Activated CD4-positive, CD25-positive, alpha-beta regulatory T cell treated with anti-CD3 and anti-CD28 coated beads, Interleukin-2, amount 50 U/mL, for 16 hours (primary cell): ENCODE results near the gene SV2C.
"Not testable (repeated sequence)": the region's sequence is repeated elsewhere in the genome, so short reads cannot be mapped to it uniquely, and the experiment has no call there.

Experiments
- DNase-seq: peaks from one replicate; pipeline ENCODE4 v3.0.0-alpha.2; 2020; ENCODE audit warnings: low read depth, low spot score

The SV2C gene

DNA sequence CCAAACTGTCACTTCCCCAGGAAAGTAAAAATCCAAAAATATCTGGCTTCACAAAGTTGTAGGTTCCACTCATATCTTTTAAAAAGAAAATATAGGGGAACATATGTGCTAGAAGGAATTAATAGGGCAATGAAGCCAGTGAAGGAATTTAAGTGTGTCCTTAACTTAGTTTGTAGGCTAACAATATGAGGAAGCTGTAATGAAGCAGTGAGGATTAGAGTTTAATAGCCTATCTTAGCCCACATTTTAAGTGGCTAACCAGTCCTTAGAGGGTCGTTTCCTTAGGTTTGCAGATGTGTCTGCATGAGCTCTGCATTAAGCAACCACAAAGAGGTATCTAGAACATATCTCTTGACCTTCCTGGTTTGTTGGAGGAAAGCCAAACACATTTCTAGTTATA lies 218.7 kb downstream of the SV2C start:
- not testable (repeated sequence) for DNase-seq

DNA sequence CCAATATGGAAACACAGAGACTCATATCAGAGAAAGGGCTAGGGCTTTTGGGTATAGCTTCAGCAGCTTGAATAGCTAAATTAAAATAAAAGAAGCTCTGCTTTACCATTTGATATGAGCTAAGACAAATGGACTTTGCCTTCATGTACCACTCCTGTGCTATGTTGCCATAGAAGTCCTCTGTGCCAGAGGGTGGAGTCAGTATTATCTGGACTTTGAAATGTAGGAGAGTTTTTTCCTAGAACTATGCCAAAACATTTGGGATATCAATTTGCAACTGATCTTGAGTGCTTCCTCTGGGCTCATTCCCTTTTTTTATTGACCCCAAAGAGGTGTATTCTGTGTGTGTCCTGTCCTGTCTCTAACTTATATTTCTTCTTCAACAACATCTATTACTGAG lies 219.5 kb downstream of the SV2C start:
- not testable (repeated sequence) for DNase-seq

DNA sequence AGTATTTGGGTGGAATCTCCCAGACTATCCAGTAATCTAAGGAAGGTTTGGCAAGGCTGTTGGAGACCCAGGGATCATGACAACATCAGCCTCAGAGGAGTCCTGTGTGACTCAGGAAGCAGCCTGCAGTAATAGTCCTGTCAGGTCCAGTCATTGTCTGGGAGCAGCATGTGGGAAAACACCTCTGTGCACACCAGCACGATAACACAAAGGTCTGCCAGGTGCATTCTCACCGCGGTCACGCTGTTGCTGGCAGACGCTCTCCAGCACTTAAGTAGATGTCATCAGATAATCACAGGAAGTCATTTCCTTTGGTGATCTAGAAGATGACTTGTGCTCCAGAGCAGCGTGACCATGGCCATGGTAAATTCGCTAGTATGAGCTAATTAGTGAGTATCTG lies 220.7 kb downstream of the SV2C start:
- no peak for DNase-seq

DNA sequence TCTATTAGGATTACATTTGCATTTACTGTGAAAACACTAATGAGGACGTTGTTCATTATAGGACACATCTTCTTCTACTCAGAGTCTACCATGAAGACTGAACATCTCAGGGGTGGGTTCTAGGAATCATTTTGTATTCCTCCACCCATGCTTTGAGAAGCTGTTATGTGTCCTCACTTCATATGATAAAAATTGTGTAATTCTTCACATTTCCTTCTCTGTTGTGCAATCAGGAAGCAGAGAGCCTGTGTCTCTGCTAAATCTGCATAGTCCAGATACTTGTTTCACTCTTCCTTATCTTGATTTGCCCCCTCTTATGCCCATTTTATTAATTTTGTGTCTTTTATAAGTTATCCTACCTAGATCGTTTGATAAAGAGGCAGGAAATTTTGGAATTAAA lies 222.1 kb downstream of the SV2C start:
- DNase-seq: no peak

DNA sequence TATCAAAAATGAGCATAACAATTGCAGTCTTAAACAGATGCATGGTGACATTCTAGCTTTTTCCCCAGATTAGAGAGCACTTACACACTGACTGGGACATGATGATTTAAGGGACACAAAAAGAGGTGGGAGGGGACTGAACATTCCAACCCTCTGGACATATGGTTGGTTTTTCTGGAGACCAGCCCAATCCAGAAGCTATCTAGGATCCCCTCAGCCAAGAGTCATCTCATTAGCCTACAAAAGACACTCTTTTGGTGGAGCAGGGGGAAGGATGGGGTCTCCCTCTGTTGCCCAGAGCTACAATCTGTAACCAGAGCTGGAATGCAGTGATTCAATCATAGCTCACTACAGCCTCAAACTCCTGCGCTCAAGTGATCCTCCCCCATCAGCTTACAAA lies 222.6 kb downstream of the SV2C start:
- no peak for DNase-seq

DNA sequence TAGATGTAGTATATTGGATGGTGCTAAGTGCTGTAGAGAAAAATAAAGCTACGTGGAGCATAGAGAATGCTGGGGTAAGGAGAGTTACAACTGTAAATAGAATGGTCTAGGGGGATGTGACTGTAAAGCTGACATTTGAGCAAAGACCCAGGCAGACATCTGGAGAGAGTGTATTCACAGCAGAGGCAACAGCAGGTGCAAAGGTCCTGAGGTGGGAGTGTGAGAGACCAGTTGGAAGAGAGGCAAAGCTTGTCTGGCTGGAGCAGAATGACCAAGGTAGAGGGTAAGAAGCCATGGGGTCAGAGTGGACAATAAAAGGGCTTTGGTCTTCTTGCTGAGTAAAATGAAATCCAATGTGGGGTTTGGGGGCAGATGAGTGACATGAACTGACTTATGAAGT lies 227.0 kb downstream of the SV2C start:
- DNase-seq: no peak

DNA sequence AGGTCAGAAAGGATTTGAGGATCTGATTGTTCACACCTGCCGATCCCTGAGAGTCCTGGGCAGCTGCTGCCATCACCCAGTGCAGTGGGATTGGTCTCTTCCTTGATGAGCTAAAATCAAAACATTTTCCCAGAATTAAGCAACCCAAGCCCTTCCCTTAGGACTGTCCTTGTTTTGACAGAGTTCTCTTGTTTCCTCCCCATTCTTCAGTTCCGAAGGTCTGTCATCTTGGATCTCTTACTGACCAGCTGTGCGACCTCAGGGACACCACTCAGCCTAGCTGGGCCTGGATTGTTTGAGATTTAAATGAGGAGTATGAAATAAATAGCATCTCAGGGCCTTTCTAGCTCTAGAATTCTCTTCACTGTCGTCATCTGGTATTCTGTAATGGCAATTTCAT lies 229.6 kb downstream of the SV2C start:
- no peak for DNase-seq

DNA sequence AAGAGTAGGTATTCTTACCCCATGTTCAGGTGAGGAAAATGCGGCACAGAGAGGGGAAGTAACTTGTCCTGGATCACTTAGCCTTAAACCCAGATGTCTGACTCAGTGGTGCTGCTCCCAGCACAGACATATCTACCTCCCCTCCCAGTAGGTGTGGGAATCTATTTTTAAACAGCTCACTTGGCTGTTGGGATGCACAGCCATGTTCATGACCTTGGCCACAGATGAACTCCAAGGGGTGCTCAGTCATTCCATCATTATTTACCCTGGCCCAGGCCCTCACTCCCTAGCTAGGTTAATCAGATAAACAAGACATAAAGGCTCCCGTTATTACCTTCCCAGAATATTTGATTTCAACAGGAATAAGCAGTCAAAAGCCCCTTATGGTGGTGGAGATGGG lies 231.5 kb downstream of the SV2C start:
- no peak for DNase-seq

DNA sequence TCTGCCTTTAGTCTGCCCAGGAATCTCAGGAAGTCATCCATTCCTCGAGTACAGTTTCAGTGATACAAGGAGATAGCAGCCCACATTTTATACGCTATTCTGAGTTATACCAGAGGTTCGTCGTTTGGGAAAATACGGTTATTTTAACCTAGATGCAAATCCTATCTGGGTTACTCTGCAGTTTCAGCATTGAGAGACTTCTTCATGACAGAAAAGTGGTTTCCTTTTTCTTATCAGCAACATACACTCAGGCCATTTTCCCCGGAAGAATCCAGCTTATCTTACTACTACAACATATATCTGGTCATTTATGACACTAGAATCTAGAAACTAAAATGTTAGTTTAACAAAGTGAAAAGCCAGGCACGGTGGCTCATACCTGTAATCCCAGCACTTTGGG lies 236.5 kb downstream of the SV2C start:
- DNase-seq: no peak

DNA sequence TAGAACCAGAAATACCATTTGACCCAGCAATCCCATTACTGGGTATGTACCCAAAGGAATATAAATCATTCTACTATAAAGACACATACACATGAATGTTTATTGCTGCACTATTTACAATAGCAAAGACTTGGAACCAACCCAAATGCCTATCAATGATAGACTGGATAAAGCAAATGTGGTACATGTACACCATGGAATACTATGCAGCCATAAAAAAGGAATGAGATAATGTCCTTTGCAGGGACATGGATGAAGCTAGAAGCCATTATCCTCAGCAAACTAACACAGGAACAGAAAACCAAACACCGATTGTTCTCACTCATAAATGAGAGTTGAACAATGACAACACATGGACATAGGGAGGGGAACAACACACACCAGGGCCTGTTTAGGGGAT lies 240.3 kb downstream of the SV2C start:
- not testable (repeated sequence) for DNase-seq

DNA sequence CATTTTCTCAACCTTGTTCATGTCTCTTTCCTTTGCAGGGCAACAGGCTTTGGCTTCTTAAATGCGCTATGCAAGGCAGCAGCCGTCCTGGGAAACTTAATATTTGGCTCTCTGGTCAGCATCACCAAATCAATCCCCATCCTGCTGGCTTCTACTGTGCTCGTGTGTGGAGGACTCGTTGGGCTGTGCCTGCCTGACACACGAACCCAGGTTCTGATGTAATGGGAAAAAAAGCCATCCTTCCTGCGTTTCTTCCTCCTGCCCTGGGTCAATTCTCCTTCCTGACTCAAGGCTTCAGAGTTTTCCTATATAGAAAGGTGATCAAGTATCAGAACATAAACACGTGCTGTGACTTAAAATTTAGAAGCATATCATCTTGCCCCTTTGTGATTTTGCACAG lies 242.1 kb downstream of the SV2C start:
- no peak for DNase-seq

DNA sequence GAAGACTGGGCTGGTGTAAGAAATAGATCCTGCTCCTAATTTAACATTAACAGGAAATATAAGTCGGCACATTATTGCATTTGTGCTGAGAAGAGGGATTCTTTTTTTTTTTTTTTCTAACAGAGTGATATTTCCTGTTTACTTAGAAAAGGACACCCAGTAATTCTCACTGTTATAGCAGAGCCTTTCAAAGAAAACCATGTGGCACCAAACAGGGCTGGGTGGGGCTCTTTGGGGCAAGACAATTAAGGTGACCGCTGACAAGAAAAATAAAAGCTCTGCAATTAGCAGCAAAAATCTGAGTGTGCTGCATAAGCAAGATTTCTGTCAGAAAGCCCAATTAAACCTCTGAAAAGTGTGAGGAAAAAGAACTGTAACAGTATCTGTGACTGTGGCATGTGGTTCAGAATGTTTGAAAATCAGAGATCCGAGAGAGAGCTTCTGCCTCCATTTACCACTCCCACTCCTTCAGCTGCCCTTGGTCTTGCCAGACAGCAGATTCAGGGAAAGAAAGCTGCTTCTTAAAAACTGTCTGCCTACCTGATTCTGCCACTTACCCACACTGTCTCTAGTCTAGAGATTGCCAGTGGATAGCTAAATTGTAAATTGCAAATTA lies 242.8 kb downstream of the SV2C start:
- DNase-seq: no peak

DNA sequence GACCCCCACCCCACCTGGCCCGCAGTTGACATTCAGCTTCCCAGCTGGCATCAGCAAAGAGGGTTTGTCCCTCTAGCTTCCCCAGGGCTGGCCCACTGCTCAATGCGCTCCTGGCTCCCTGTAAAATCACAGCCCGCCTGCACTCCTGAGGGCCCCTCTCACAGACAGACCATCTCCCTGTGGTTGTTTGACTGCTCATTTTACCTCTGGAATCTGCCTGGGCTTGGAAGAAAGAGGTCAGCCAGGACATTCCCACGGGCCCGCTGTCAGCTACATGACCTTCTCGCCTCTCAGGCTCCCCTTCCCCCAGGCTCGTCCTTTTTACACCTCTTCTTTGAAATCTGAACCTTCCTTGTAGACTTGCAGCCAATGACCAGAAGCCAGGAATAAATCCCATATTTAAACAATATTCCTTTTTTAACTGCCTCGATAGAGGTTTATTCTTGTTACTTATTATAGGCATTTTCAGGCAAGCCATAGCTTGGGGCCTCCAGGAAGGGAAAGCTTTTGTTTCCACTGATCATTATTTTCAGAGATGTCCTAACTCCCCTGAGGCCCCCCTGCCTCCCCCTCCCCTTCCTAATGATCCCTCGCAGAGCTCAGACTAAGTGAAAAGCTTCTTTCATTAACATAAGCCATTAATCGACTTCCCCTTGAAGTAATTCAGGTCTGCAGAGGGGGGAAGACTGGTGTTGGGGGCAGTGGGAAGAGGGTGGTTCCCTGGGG lies 243.6 kb downstream of the SV2C start:
- no peak for DNase-seq

DNA sequence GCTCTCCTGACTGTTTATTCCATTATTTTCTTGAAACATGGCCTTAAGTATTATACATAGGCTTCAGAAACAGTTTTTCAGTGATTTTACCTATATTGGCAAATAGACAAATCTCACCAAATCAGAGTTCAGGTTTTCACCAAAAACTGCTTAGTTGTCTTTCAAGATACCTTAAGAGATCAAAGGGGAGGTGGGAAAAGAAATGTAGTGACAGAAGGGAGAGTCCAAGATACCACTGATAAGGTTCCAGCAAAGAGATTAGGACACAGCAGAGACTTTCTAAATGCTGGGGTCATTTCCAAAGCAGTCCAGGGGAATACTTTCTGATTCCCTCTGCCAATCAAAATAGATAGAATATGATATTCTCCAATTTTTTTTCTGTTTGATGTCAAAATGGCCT lies 246.2 kb downstream of the SV2C start:
- DNase-seq: no peak

DNA sequence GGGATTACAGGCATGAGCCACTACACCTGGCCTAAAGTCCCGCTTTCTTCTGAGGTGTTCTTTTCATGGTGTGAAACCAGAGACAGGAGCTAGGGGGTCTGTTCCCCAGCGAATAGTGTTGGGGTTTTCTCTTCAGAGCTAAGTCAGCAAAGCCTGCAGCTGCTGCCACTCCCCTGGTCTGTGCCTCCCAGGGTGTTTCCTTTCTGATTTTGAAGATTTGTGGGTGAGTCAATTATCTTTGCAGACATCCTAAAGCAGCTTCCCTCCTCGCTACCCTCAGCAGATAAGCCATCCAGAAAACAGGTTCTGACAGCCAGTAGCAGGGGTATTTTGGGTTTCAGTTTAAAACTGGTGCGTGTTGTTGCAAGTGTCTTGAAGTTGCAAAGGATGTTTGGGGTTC lies 247.9 kb downstream of the SV2C start:
- DNase-seq: no peak

DNA sequence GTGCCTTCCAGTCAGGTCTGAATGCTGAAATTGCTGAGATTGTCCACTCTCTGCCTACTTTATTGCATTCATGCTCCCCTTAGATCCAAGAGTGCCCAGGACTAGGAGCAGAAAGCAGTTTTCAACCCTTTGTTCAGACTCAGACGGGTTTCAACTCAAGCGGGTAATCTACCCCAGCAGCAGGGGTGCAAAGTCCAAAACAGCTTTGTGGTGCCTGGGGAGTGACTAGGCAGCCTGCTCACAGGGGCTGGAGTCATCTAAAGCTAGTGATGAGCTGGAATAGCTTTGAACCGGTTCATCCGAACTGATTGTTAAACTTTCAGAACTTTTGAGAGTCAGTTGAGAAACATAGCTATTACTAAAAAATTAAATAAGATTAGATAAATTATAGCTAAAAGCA lies 248.9 kb downstream of the SV2C start:
- DNase-seq: no peak

DNA sequence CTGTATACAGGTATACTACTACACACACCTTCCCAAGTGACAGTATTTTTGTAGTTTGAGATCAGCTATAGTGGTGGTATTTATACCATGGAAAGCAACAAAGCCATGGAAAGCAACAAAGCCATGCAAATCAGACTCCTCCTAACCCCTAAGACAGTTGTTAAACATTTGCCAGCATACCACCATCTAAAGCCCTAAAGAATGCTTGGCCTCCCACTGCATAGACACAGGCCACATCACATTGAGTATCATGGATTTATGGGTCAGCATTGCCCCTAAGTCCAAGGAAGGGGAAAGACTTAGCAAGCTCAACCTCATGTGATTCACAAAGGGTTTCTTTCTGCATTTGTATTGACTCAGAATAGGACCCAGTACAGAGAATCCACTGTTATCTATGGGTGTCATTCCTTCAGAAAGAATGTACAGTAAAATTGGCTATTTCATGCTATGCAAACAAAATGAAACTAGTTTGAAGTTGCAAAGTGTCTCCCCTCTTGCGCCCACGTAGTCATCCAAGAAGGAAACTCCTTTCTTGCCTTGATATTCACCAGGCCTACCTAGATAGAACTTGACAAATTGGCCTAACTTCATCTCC lies 249.5 kb downstream of the SV2C start:
- DNase-seq: no peak

DNA sequence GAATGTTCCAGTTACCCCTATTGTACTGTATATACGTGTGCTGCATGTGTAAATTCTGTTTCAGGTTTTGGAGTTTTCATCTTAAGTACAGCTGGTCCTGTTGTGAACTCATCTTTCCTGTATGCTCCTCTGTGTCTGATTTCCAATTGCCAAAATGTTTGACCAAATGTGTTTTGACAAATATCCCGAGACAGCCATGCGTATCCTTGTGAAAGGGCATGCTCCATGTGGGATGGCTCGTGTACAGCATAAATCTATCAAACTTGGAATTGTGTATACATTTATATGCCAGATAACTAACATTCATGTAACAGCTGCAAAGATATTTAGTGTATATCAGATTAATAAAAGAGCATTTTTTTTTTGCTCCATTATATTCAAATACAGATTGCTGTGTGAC lies 250.4 kb downstream of the SV2C start:
- DNase-seq: no peak

DNA sequence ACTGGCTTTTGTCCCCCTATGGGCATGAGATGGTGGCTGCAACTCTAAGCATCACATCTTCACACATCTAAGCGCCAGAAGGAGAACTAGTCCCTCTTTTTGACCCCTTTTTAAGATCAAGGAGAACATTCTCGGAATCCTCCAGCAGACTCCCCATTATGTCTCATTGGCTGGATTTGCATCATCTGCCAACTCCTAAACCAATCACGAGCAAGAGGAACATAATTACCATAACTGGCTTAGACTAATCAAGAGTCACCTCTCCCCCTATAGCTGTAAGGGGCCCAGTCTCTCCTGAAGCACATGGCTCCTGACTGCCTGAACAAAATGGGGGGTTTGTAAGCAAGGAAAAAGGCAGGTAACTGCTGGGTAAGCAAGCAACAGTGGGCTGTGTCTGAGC lies 251.4 kb downstream of the SV2C start:
- no peak for DNase-seq

DNA sequence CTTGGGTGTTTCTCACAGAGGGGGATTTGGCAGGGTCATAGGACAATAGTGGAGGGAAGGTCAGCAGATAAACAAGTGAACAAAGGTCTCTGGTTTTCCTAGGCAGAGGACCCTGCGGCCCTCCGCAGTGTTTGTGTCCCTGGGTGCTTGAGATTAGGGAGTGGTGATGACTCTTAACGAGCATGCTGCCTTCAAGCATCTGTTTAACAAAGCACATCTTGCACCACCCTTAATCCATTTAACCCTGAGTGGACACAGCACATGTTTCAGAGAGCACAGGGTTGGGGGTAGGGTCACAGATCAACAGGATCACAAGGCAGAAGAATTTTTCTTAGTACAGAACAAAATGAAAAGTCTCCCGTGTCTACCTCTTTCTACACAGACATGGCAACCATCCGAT lies 252.3 kb downstream of the SV2C start:
- DNase-seq: not testable (repeated sequence)

DNA sequence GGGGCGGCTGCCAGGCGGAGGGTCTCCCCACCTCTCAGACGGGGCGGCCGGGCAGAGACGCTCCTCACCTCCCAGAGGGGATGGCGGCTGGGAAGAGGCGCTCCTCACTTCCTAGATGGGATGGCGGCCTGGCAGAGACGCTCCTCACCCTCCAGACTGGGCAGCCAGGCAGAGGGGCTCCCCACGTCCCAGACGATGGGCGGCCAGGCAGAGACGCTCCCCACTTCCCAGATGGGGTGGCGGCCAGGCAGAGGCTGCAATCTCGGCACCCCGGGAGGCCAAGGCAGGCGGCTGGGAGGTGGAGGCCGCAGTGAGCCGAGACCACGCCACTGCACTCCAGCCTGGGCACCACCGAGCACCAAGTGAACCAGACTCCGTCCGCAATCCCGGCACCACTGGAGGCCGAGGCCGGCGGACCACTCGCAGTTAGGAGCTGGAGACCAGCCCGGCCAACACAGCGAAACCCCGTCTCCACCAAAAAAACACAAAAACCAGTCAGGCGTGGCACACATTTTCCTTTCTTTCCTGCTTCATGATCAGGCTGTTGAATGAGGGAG lies 253.1 kb downstream of the SV2C start:
- DNase-seq: not testable (repeated sequence)

DNA sequence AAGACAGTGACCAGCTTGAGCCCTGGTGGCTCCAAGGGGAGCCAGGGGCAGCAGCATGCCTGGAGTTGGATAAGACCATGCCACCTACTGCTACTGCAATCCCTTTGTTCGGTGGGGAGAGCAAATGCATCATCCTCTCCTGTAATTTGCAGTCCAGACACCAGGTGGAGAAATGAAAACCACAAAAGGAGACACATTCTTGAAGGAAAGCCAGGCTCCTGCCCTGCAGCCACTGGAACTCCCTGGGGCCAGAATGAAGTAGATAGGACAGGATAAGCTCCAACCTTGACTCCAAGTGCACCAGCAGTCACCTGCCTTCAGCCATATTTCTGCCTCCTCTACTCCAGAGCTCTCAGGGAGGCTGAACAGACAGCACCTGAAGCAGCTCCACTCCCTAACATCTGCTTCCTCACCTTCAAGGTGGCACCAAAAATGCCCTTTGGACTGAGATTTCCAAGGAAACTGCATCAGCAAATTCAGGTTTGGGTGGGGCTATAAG lies 254.8 kb downstream of the SV2C start:
- DNase-seq: no peak

DNA sequence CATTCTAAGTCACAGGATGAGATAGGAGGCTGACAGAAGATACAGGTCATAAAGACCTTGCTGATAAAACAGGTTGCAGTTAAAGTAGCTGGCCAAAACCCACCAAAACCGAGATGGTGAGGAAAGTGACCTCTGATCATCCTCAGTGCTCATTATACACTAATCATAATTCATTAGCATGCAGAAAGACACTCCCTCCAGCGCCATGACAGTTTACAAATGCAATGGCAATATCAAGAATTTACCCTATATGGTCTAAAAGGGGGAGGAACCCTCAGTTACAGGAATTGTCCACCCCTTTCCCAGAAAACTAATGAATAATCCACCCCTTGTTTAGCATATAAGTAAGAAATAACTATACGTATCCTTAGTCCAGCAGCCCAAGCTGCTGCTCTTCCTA lies 256.7 kb downstream of the SV2C start:
- DNase-seq: no peak
